GM23338 (cell line): ENCODE results near the gene TLR9.

Source experiments
- CREB1 ChIP-seq: fragments of 250-450 bp; sonication (Bioruptor Pico); IDR thresholded peaks from 2 replicates; pipeline ENCODE4 v1.5.0; 2020; ENCODE audit warnings: low read depth, mild to moderate bottlenecking, moderate library complexity
- CTCF ChIP-seq, 2 experiments: fragments of 200-600 bp in 1 of 2; sonication (generic) in 1 of 2; conservative IDR thresholded peaks; 2 replicates each; pipeline versions ENCODE4 v1.5.1 to v1.6.1; 2016 to 2017; ENCODE audit warnings: antibody characterized with exemption in 2 of 2, low read depth in 2 of 2, mild to moderate bottlenecking in 2 of 2, moderate library complexity in 1 of 2
- EZH2phosphoT487 ChIP-seq: fragments of 200-600 bp; sonication (generic); IDR thresholded peaks from one replicate; pipeline ENCODE4 v1.8.1; 2018; ENCODE audit warnings: antibody characterized with exemption; ENCODE audit not compliant: unreplicated experiment
- POLR2AphosphoS5 ChIP-seq: IDR thresholded peaks from 2 replicates; pipeline ENCODE4 v1.6.1; 2016; ENCODE audit warnings: antibody characterized with exemption, low read depth
- STAT1 ChIP-seq: IDR thresholded peaks from one replicate; pipeline ENCODE4 v1.6.1; 2016; ENCODE audit warnings: antibody characterized with exemption; ENCODE audit not compliant: unreplicated experiment

GRCh38 chr3:52208556-52208955 is 16.9 kb downstream of the TLR9 start:
- TF ChIP-seq CTCF (conservative IDR thresholded peaks at IDR 0.05; ENCODE audit: low read depth in 2 of 2) (no peak), STAT1 (no peak), CREB1 (CRISPR knock-in tag) (no peak), POLR2AphosphoS5 (no peak), EZH2phosphoT487 (no peak)
